Measurements from ENCODE around the gene TUT1.

- no peak for TF ChIP-seq CTCF (IDR thresholded peaks at IDR 0.05)
- no peak for TF ChIP-seq POLR2AphosphoS5 (IDR thresholded peaks at IDR 0.05)
Observed at GRCh38 chr11:62578541-62578940, 12.8 kb downstream of the TUT1 start.

Data from prostate gland (tissue), 2 donors.